ENCODE results near the gene KLC1.
"Not testable (repeated sequence)": the region's sequence is repeated elsewhere in the genome, so short reads cannot be mapped to it uniquely, and the experiment has no call there.

KLC1 gene

DNA sequence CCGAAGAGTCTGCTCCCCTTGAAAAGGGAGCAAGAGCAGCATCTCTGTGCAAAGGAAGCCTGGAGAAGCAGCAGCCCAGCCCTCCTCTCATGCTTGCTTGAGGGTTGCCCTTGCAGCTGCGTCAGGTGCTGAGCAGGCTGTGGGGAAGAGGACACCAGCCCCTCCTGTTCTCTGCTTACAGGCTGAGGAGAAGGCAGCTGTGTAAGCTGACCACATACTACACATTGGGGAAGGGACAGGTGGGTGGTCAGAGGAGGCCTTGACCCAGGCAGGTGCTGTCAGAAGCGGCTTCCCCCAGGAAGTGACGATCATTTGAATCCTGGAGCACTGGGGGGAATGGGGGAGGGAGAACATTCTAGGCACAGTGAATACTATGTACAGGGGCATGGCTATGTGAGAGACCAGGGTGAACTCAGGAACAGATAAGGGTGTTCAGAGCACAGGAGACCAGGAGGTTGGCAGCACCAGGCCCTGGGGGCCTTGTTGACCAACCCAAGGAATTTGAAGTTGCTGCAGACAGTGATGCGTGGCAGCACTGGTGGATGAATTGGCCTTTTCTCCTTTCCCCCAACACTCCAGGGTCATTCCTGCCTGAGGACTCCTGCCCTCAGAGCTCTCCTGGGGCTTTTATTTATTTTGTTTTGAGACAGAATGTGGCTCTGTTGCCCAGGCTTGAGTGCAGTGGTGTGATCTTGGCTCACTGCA lies 2.7 kb upstream of the KLC1 start:
- no peak for DNase-seq

DNA sequence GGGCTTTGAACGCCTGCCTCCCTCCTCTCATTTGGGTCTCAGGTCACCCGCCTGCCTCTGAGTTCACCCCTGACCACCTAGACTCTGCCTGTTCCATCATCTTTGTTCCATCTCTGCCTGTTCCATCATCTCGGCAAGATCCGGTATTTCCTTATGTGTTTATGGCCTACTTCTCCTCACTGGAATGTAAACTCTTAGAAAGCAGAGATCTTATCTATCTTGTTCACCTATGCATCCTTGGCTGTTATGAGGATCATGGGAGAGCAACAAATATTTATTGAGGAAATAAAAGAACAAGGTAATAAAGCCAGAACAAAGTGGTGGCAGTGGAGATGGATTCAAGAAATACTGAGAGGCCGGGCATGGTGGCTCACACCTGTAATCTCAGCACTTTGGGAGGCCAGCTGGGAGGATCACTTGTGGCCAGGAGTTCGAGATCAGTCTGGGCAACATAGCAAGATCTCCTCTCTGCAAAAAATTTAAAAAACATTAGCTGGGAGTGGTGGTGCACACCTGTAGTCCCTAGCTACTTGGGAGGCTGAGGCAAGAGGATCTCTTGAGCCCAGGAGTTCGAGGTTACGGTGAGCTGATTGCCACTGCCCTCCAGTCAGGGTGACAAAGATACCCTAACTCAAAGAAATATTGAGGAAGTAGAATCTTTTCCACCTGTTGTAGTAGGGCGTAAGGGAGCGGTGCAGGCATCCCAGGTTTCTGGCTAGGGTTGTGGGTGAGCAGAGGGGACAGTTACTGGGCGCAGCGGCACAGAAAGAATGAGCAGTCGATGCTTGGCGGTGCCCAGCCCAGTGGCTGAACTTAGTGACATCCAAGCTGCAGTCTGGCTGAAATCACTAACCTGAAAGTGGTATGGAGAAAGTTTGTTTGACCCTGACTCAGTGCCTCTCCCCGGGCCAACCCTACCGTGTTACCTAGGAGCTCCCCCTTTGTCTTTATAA lies 1.7 kb upstream of the KLC1 start:
- no peak for DNase-seq

DNA sequence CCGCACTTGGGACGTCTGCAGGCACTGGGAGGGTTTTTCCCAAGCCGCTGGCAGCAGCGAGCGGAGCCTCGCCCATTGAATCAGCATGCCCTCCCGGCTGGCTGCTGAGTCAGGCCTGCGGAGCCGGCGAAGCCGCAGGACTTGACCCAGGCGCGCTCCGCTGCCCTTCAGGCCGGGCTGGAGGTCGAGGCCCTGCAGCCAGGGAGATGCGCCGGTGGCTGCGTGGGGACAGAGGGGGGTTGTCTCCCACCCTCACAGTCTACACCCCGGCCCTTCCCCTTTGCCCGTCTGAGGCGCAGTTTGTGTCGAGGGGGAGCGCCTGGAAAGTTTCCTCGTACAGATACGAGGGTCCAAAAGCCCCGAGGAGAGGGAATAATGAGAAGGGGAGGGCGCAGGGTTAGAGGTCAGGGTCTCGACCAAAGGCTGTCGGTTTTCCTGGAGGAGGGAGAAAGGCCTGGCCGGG lies 759 bp upstream of the KLC1 start:
- no peak for DNase-seq

DNA sequence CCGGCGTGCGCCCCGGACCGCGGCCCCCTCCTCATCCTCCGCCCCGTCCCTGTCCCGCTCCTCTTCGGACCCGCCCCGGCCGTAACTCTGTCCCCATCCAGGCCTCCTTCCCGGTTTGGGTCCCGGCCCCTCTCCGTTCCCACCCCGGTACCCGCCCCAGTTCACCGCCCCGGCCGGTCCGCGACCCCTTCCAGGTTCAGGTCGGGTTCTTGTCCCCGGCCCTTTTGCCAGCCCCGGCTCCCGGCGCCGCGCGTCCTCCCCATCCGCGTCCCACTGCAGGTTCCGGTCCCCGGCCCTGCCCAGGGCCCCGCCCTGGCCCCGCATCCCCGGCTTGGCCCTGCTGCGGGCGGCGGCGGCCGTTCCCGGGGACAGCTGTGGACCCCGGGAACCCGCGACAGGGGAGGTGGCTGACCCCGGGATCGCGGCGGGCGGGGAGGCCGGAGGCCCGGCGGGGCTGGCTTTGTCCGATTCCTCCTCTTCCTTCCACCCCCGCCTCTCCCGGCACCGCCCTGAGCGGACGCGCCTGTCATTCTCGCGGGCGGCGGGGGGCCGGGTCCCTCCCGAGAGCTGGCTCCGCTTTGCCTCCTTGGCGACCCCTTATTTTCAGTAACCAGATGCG lies 601 bp downstream of the KLC1 start:
- no peak for DNase-seq

DNA sequence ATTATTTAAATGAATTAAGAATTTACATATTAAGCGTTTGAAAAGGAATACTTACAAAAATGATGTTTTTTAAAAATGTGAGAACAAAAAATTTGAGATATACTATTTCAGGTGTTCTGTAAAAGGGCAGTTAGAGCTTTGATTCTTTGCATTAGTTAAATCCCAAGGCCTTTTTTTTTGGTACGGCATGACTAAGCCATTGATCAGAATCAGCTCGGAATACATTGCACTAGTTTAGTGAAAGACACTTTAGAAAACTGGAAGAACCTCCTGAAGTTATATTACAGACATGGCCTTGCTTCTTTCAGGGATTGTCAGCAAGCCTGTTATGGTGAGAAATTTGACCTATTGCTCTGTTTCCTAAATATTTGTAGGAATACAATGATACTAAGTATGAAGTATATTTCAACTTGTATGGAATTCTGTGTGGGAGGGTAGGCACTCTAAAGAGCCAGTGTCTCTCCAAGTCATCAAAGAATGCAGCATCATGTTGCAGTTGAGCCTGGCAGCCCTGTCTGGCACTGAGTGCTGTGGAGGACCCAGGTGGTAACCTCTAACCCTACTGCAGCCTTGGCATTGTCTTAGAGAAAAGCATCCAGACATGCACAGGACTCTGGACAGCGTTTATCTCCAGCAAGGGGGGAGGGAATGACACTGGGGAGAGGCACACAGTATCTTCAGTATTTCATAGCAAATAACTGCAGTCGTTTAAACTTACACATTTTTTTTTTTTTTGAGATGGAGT lies 1.5 kb downstream of the KLC1 start:
- no peak for DNase-seq

DNA sequence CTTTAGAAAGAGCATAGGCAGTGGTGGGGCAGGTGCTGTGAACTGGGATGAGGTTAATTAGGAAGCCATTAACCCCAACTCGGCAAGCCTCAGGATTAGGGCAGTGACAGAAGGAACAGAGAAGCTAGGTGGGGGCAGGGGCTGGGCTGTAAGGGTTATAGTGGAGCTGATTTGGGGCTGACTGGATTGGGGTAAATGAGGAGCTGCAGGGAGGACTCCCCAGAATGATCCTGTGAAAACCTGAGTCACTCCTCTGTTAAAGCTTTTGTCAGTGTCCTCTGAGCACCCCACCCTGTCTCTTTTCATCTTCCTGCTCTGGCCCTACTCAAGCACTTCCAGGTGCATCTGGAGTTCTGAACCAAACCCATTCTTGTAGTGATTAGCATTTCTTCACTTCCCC lies 4.4 kb downstream of the KLC1 start:
- DNase-seq = no peak

DNA sequence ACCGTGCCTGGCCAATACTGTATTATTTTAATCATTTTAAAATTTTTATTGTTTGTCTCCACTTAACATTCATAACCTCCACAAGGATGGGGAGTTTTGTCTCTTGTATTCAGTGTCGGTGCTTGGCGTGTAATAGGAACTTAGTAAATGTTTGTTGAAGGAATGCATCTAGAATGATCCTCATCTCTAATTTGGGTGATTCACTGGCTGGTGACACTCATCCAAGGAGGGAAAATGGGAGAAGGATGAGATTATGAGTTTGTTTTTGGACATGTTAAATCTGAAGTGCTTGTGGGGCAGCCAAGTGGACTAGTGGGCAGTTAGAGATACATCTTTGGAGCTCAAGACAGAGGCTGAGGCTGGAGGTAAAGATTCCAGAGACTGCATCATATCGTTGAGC lies 5.1 kb downstream of the KLC1 start:
- no peak for DNase-seq

DNA sequence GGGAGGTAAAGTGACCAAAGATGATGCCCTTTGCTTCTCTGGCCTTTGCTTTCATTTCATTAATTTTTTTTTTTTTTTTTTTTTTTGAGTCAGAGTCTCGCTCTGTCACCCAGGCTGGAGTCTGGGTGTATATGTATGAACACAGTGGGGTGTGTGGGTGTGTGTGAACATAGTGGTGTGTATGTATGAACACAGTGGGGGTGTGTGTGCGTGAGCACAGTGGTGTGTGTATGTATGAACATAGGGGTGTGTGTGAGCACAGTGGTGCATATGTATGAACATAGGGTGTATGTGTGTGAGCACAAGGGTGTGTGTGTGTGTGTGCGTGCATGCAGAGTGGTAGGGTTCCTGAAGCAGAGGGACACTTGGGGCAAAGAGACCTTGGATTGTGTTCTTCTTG lies 9.6 kb downstream of the KLC1 start:
- no peak for DNase-seq

DNA sequence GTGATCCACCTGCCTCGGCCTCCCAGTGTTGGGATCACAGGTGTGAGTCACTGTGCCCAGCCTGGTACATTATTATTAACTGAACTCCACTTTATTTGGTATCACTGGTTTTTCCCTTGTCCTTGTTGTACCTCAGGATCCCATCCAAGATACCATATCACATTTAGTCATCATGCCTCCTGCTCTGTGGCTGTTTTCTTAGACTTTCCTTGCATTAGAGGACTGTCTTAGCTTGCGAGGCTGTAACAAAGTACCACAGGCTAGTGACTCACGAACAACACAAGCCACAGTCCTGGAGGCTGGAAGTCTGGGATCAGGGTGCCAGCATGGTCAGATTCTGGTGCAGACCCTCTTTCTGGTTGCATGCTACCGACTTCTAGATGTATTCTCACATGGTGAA lies 12.2 kb downstream of the KLC1 start:
- no peak for DNase-seq

DNA sequence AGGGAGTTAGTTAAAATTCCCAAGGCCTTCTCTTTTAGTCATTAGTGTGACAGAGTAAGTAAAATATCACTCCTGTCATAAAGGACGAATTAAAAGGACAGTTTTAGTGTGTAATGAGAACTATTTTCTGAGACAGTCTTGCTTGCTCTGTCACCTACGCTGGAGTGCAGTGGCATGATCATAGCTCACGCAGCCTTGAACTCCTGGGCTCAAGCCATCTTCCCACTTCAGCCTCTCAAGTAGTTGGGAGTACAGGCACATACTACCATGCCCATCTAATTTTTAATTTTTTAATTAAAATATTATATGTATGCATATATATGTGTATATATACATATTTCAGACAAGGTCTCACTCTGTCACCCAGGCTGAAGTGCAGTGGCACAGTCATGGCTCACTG lies 17.2 kb downstream of the KLC1 start:
- no peak for DNase-seq

DNA sequence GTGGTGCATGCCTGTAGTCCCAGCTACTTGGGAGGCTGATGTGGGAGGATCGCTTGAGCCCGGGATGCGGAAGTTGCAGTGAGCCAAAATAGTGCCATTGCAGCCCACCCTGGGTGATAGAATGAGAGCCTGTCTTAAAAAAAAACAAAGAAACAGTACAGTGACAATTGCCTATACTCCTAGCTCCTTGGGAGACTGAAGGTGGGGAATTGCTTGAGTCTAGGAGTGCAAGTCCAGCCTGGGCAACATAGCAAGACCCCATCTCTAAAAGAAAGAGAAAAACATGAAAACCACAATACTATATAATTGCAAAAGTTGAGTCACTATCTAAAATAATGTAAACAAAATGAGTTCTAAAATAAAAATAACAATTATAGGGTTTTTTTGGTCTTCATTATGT lies 20.0 kb downstream of the KLC1 start:
- no peak for DNase-seq

DNA sequence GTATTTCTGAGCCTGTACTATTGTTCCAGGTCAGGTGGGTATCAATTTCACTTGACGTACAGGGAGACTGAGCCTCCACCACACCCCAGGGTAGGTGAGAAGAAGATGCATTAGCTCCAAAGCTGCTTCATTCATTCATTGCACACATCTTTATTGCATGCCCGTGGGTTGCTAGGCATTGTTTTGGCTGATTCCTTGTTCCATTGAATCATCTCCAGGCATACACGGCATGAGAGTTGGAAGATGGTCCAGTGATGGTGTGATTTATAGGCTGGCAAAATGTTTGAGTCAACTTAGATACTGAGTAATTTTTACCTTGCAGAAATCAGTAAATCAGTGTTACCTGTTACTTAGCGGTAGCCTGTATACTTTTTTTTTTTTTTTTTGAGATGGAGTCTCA lies 21.2 kb downstream of the KLC1 start:
- DNase-seq = no peak

DNA sequence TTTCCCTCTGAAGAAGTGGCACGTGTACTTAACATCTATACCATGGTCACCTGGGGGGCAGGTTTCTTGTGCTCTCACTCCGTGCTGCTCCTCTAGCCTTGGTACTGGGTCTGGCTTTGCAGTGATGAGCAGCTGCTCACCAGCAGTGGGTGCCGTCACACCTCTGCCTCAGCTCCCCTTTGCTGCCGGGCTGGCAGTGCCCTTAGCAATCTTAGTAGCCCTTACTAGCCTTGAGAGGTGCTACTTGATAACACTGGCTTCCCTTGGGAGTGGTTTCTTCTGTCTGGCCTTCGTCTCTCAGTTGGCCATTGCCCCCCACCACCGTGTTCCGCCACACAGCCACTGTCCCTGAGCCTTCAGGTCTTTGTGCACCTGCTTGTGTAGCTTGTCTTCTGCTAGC lies 22.6 kb downstream of the KLC1 start:
- DNase-seq = no peak

DNA sequence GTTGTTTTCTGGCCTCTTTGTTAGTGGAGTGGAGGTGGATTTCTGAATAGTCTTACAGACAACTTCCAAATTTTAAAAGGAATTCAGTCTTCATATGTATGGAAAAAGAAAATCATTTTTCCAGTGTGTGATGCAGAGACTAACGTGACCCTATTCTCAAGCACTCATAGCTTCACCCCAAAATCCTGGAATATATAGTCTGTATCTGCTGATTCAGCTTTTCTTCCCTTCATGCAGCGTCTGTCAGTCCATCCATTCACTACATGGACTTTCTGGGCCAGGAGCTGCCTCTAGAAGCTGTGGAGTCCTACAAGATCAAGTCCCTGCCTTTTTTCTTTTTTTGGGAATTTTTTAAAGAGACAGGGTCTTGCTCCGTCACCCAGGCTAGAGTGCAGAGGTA lies 23.8 kb downstream of the KLC1 start:
- no peak for DNase-seq

DNA sequence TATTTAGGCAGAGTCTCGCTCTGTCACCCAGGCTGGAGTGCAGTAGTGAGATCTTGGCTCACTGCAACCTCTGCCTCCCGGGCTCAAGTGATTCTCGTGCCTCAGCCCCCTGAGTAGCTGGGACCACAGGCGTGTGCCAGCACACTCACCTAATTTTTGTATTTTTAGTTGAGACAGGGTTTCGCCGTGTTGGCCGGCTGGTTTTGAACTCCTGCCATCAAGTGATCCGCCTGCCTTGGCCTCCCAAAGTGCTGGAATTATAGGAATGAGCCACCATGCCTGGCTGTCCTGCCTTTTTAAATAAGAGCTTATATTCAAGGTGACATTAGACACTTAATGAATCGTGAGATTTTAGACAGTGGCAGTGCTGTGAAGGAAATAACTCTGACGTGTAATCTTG lies 24.3 kb downstream of the KLC1 start:
- not testable (repeated sequence) for DNase-seq

DNA sequence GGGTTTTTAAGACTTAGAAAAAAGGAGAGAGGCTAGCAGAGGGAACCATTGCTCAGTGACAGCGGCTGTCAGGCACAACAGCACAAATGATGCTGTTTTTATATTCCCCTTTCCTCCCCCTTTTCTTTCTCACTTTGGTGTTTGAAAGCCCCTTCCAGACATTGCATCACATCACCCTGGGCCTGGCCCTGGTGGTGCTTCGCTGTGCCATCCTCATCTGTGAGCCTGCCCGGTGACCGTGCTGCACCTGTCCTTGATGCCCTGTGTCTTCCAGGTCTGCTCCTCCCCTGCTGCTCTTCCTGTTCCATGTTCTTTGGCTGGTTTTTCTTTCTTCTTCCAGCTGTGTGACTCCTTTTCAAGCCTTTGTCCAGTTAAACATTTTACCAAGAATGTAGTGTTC lies 24.8 kb downstream of the KLC1 start:
- no peak for DNase-seq

DNA sequence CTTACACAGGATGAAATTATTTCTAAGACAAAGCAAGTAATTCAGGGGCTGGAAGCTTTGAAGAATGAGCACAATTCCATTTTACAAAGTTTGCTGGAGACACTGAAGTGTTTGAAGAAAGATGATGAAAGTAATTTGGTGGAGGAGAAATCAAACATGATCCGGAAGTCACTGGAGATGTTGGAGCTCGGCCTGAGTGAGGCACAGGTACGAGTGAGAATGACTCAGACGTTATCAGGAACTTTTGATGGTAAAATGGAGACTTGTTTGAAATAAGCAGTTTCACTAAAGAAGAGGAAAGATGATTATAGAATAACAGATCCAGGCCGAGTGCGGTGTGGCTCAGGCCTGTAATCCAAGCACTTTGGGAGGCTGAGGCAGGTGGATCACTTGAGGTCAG lies 25.6 kb downstream of the KLC1 start:
- no peak for DNase-seq

DNA sequence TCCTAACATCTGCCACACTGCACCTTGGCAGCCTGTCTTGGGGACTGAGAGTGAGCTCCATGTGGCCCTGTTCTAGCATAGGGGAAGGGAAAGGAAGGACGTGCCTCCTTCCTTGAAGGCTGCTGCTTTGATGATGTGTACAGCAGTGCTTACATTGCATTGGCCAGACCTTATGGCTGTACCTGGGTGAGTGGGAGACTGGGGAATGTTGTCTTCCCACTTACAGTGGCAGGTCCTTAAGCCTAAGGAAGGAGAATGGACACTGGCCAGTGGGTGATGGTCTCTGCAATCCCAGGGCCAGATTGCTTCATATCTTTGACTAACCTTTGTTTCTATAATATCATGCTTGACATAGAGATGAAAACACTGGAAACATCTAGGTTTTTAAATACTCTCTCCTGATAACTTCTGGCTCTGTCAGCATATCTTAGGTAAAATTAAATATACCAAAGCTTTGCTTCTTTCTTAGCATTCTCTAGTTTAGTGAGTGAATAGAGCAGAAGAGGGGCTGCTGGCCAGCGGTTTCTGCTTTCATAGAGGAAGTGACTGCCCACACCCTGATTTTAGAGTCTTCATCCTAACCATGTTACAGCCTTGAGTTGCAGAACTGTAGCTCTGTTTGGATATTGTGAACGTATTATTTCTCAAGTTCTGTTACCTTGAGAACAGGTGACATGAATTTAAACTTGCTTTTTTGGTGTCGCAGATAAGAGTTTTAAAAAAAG lies 27.2 kb downstream of the KLC1 start:
- DNase-seq = no peak

DNA sequence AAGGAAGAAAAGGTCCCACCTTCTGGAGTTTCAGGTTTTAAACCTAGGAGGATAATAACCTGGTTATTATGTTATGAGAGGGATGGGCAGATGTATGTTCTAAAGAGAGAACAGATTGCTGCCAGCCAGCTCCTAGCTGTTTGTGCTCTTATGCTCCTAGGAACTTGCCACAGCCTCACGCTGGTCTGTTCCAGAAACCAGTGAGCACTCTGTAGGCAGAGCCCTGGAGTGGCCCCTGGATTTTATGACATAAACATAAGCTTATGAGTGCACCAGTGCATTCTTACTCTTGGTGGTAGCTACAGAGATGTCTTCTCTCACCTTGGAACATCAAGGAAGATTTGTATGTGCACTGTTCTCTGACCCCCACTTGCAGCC lies 27.7 kb downstream of the KLC1 start:
- no peak for DNase-seq

DNA sequence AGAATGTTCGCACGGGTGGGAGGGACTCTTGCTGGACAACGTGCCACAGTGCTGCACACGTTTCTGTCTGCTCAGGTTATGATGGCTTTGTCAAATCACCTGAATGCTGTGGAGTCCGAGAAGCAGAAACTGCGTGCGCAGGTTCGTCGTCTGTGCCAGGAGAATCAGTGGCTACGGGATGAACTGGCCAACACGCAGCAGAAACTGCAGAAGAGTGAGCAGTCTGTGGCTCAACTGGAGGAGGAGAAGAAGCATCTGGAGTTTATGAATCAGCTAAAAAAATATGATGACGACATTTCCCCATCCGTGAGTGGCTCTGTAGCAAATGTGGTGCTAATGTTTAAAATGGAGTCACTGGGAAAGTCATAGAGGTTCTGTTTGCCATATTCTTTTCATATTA lies 28.5 kb downstream of the KLC1 start:
- no peak for DNase-seq

DNA sequence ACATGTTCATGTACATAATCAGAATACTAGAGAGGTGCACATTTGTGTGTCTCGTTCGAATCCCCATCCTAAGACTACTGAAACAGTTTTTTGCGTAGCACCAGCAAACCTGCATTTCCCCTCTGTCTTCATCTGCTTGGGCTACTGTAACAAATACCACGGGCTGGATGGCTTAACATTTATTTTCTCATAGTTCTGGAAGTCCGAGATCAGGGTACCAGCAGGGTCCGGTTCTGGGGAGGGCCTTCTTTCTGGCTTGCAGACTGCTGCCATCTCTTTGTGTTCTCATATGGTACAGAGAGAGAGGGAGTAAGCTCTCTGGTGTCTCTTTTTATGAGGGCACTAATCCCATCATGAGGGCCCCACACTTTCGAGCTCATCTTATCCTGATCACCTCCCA lies 30.6 kb downstream of the KLC1 start:
- no peak for DNase-seq

DNA sequence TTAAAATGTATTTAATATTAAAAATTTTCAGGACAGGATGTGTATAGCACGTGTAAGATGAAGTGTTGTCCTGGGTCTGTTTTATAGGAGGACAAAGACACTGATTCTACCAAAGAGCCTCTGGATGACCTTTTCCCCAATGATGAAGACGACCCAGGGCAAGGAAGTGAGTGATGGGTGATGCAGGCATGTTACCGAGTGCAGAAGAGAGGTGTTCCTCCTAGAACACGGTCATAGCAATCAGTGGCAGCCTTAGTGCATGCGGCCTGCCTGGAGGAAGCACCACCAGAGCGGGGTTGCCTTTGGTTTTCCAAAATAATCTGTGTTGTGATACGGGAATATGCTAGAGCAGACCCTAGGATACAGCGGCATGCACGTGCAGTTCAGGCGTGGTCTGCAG lies 33.0 kb downstream of the KLC1 start:
- DNase-seq = no peak

DNA sequence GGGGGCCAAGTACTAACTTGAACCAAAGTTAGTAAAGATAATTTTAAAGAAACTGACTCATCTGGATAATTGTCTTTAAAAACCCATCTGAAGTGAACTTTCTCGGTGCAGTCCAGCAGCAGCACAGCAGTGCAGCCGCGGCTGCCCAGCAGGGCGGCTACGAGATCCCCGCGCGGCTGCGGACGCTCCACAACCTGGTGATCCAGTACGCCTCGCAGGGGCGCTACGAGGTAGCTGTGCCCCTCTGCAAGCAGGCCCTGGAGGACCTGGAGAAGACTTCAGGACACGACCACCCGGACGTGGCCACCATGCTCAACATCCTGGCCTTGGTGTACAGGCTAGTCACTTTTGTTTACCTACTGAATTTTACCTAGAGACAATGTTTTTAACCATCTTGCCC lies 33.6 kb downstream of the KLC1 start:
- DNase-seq = no peak
